Measurements from ENCODE around the gene TTC9B. TPM values are rescaled to one million over a fixed set of nuclear protein-coding genes. Genes with fewer than 3 reads are reported as not detected.

TTC9B gene
- total RNA-seq, 1 experiment from 2014 or later: not detected

GRCh38 chr19:40239415-40240226 lies 21.4 kb upstream of the TTC9B start (continued):
- TF ChIP-seq, protein P1, sequence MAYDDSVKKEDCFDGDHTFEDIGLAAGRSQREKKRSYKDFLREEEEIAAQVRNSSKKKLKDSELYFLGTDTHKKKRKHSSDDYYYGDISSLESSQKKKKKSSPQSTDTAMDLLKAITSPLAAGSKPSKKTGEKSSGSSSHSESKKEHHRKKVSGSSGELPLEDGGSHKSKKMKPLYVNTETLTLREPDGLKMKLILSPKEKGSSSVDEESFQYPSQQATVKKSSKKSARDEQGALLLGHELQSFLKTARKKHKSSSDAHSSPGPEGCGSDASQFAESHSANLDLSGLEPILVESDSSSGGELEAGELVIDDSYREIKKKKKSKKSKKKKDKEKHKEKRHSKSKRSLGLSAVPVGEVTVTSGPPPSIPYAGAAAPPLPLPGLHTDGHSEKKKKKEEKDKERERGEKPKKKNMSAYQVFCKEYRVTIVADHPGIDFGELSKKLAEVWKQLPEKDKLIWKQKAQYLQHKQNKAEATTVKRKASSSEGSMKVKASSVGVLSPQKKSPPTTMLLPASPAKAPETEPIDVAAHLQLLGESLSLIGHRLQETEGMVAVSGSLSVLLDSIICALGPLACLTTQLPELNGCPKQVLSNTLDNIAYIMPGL (CRISPR knock-in tag; IDR thresholded peaks at IDR 0.05): no peak
- TF ChIP-seq, protein P2, sequence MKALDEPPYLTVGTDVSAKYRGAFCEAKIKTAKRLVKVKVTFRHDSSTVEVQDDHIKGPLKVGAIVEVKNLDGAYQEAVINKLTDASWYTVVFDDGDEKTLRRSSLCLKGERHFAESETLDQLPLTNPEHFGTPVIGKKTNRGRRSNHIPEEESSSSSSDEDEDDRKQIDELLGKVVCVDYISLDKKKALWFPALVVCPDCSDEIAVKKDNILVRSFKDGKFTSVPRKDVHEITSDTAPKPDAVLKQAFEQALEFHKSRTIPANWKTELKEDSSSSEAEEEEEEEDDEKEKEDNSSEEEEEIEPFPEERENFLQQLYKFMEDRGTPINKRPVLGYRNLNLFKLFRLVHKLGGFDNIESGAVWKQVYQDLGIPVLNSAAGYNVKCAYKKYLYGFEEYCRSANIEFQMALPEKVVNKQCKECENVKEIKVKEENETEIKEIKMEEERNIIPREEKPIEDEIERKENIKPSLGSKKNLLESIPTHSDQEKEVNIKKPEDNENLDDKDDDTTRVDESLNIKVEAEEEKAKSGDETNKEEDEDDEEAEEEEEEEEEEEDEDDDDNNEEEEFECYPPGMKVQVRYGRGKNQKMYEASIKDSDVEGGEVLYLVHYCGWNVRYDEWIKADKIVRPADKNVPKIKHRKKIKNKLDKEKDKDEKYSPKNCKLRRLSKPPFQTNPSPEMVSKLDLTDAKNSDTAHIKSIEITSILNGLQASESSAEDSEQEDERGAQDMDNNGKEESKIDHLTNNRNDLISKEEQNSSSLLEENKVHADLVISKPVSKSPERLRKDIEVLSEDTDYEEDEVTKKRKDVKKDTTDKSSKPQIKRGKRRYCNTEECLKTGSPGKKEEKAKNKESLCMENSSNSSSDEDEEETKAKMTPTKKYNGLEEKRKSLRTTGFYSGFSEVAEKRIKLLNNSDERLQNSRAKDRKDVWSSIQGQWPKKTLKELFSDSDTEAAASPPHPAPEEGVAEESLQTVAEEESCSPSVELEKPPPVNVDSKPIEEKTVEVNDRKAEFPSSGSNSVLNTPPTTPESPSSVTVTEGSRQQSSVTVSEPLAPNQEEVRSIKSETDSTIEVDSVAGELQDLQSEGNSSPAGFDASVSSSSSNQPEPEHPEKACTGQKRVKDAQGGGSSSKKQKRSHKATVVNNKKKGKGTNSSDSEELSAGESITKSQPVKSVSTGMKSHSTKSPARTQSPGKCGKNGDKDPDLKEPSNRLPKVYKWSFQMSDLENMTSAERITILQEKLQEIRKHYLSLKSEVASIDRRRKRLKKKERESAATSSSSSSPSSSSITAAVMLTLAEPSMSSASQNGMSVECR (CRISPR knock-in tag; IDR thresholded peaks at IDR 0.05; ENCODE audit: borderline replicate concordance): no peak

- H3K4me1 Mint-ChIP-seq: no peaks in the 10 kb centered on the region
- H3K36me3 Mint-ChIP-seq: peaks cover 27% of the 10 kb centered on the region; the same call in 1 of the 2 replicates
- no peak overlapping the region for H3K4me3 Mint-ChIP-seq
- no peaks in the 10 kb centered on the region for H3K9me3 Mint-ChIP-seq
- CTCF ChIA-PET: no interaction called here
- DNase-seq (ENCODE audit: low spot score) (no peak), ATAC-seq (no peak)
- TF ChIP-seq, protein P3, sequence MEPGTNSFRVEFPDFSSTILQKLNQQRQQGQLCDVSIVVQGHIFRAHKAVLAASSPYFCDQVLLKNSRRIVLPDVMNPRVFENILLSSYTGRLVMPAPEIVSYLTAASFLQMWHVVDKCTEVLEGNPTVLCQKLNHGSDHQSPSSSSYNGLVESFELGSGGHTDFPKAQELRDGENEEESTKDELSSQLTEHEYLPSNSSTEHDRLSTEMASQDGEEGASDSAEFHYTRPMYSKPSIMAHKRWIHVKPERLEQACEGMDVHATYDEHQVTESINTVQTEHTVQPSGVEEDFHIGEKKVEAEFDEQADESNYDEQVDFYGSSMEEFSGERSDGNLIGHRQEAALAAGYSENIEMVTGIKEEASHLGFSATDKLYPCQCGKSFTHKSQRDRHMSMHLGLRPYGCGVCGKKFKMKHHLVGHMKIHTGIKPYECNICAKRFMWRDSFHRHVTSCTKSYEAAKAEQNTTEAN (CRISPR knock-in tag; IDR thresholded peaks at IDR 0.05): no peak
- TF ChIP-seq, protein P4, sequence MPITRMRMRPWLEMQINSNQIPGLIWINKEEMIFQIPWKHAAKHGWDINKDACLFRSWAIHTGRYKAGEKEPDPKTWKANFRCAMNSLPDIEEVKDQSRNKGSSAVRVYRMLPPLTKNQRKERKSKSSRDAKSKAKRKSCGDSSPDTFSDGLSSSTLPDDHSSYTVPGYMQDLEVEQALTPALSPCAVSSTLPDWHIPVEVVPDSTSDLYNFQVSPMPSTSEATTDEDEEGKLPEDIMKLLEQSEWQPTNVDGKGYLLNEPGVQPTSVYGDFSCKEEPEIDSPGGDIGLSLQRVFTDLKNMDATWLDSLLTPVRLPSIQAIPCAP (CRISPR knock-in tag; IDR thresholded peaks at IDR 0.05): no peak
- TF ChIP-seq CREB1 (CRISPR knock-in tag; IDR thresholded peaks at IDR 0.05) (no peak), CTCF (IDR thresholded peaks at IDR 0.05) (no peak), ZNF232 (CRISPR knock-in tag; IDR thresholded peaks at IDR 0.05) (no peak), NFATC4 (CRISPR knock-in tag; IDR thresholded peaks at IDR 0.05) (no peak), ZNF423 (CRISPR knock-in tag; IDR thresholded peaks at IDR 0.05) (no peak), ZNF138 (CRISPR knock-in tag; conservative IDR thresholded peaks at IDR 0.05) (no peak), E2F5 (CRISPR knock-in tag; IDR thresholded peaks at IDR 0.05) (no peak), RORB (CRISPR knock-in tag; IDR thresholded peaks at IDR 0.05) (no peak), ZNF121 (CRISPR knock-in tag; IDR thresholded peaks at IDR 0.05) (no peak), RELA (CRISPR knock-in tag; IDR thresholded peaks at IDR 0.05; ENCODE audit: borderline replicate concordance) (no peak), FOXP4 (CRISPR knock-in tag; IDR thresholded peaks at IDR 0.05) (no peak), GTF2I (CRISPR knock-in tag; conservative IDR thresholded peaks at IDR 0.05) (no peak)
- TF ChIP-seq, protein P5, sequence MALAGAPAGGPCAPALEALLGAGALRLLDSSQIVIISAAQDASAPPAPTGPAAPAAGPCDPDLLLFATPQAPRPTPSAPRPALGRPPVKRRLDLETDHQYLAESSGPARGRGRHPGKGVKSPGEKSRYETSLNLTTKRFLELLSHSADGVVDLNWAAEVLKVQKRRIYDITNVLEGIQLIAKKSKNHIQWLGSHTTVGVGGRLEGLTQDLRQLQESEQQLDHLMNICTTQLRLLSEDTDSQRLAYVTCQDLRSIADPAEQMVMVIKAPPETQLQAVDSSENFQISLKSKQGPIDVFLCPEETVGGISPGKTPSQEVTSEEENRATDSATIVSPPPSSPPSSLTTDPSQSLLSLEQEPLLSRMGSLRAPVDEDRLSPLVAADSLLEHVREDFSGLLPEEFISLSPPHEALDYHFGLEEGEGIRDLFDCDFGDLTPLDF (CRISPR knock-in tag; IDR thresholded peaks at IDR 0.05): no peak
- TF ChIP-seq, protein P6, sequence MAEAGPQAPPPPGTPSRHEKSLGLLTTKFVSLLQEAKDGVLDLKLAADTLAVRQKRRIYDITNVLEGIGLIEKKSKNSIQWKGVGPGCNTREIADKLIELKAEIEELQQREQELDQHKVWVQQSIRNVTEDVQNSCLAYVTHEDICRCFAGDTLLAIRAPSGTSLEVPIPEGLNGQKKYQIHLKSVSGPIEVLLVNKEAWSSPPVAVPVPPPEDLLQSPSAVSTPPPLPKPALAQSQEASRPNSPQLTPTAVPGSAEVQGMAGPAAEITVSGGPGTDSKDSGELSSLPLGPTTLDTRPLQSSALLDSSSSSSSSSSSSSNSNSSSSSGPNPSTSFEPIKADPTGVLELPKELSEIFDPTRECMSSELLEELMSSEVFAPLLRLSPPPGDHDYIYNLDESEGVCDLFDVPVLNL (CRISPR knock-in tag; IDR thresholded peaks at IDR 0.05; ENCODE audit: borderline replicate concordance, low read depth): no peak
- TF ChIP-seq, protein P7, sequence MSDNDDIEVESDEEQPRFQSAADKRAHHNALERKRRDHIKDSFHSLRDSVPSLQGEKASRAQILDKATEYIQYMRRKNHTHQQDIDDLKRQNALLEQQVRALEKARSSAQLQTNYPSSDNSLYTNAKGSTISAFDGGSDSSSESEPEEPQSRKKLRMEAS (CRISPR knock-in tag; IDR thresholded peaks at IDR 0.05): no peak
- H3K27me3 Mint-ChIP-seq (ENCODE audit: low read depth): no peaks in the 10 kb centered on the region
- POLR2A ChIA-PET: no interaction called here
- H3K27ac Mint-ChIP-seq: no peak overlapping the region
Observed at GRCh38 chr19:40238775-40239174, 20.6 kb upstream of the TTC9B start.
